Testis (tissue), 2 donors: ENCODE measurements around the gene ZNF330.

Experiments
- POLR2A ChIP-seq: fragments of 450-650 bp; IDR thresholded peaks from one replicate; pipeline ENCODE4 v1.6.1; 2017; ENCODE audit warnings: antibody characterized with exemption, mild to moderate bottlenecking, moderate library complexity
- TF ChIP-seq, protein P1 (sequence below), 3 experiments: fragments of 450-650 bp in 2 of 3; fragments of 200-600 bp in 1 of 3; sonication (generic) in 1 of 3; IDR thresholded peaks; one replicate each; pipeline ENCODE4 v1.5.1; 2016 to 2019; ENCODE audit warnings: antibody characterized with exemption in 3 of 3, mild to moderate bottlenecking in 2 of 3, moderate library complexity in 1 of 3

DNA sequence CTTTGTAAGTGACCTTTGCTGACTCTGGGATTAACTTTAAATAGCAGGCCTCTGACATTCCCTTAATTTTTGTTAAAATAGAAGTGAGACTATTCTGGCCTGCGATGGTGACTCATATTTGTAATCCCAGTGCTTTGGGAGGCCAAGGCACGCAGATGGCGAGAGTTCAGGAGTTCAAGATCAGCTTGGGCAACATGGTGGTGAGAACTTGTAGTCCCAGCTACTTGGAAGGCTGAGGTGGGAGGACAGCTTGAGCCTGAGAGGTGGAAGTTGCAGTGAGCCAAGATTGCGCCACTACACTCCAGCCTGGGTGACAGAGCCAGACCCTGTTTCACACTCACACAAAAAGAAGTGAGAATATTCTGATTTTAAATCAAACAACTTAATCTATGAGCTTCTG lies 27.3 kb downstream of the ZNF330 start:
- no peak for TF ChIP-seq POLR2A
- TF ChIP-seq, protein P1, sequence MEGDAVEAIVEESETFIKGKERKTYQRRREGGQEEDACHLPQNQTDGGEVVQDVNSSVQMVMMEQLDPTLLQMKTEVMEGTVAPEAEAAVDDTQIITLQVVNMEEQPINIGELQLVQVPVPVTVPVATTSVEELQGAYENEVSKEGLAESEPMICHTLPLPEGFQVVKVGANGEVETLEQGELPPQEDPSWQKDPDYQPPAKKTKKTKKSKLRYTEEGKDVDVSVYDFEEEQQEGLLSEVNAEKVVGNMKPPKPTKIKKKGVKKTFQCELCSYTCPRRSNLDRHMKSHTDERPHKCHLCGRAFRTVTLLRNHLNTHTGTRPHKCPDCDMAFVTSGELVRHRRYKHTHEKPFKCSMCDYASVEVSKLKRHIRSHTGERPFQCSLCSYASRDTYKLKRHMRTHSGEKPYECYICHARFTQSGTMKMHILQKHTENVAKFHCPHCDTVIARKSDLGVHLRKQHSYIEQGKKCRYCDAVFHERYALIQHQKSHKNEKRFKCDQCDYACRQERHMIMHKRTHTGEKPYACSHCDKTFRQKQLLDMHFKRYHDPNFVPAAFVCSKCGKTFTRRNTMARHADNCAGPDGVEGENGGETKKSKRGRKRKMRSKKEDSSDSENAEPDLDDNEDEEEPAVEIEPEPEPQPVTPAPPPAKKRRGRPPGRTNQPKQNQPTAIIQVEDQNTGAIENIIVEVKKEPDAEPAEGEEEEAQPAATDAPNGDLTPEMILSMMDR (IDR thresholded peaks at IDR 0.05), result no peak
